K562 (cell line): Measurements from ENCODE around the gene NR6A1. TPM values are rescaled to one million over a fixed set of nuclear protein-coding genes. Genes with fewer than 3 reads are reported as not detected.

Experiments used
- AFF1 ChIP-seq, 2 experiments: fragments of 450-650 bp; IDR thresholded peaks; 2 replicates each; pipeline ENCODE4 v1.6.1; 2018; ENCODE audit warnings: mild to moderate bottlenecking in 2 of 2, low read depth in 1 of 2; ENCODE audit not compliant: partially characterized antibody in 2 of 2
- ARNT ChIP-seq, 2 experiments: fragments of 450-650 bp; IDR thresholded peaks; 2 replicates each; pipeline ENCODE4 v1.6.1; 2016; ENCODE audit warnings: mild to moderate bottlenecking in 1 of 2
- ATF2 ChIP-seq: sonication (generic); formaldehyde crosslinking; IDR thresholded peaks from 2 replicates; pipeline ENCODE4 v1.8.1; 2022; ENCODE audit warnings: missing genetic modification reagents
- CTBP1 ChIP-seq: fragments of 450-650 bp; IDR thresholded peaks from 2 replicates; pipeline ENCODE4 v1.6.1; 2016; ENCODE audit warnings: borderline replicate concordance
- KDM5B ChIP-seq: fragments of 200-600 bp; sonication (generic); IDR thresholded peaks from 2 replicates; pipeline ENCODE4 v1.6.1; 2012; ENCODE audit warnings: low read depth, mild to moderate bottlenecking, moderate library complexity, low read length, control low read depth, inconsistent platforms; ENCODE audit not compliant: insufficient replicate concordance
- MTA3 ChIP-seq: fragments of 450-650 bp; formaldehyde crosslinking; IDR thresholded peaks from 2 replicates; pipeline ENCODE4 v1.6.1; 2017; ENCODE audit warnings: mild to moderate bottlenecking, borderline replicate concordance
- PHF8 ChIP-seq: fragments of 200-600 bp; sonication (generic); IDR thresholded peaks from 2 replicates; pipeline ENCODE4 v1.6.1; 2012; ENCODE audit warnings: mixed run types, mild to moderate bottlenecking, inconsistent platforms, low read length, moderate library complexity, borderline replicate concordance
- PRDM10 ChIP-seq: fragments of 450-650 bp; IDR thresholded peaks from 2 replicates; pipeline ENCODE4 v1.6.1; 2018; ENCODE audit not compliant: partially characterized antibody
- SMAD1 ChIP-seq: fragments of 150-350 bp; IDR thresholded peaks from 2 replicates; pipeline ENCODE4 v1.6.1; 2014; ENCODE audit warnings: low read length, low read depth; ENCODE audit not compliant: partially characterized antibody
- TGIF2 ChIP-seq: sonication (generic); formaldehyde crosslinking; IDR thresholded peaks from 2 replicates; pipeline ENCODE4 v1.8.1; 2022; ENCODE audit warnings: mild to moderate bottlenecking, missing genetic modification reagents, moderate library complexity
- THAP12 ChIP-seq: fragments of 250-450 bp; sonication (Bioruptor Pico); IDR thresholded peaks from 2 replicates; pipeline ENCODE4 v1.9.0; 2021; ENCODE audit warnings: mild to moderate bottlenecking, inconsistent platforms
- U2AF2 ChIP-seq: fragments of 200-400 bp; formaldehyde crosslinking; optimal IDR thresholded peaks from 2 replicates; pipeline ENCODE3; 2017; ENCODE audit warnings: low read depth, mild to moderate bottlenecking, low read length
- ZSCAN32 ChIP-seq: fragments of 450-650 bp; formaldehyde crosslinking; IDR thresholded peaks from 2 replicates; pipeline ENCODE4 v1.4.0; 2020; ENCODE audit warnings: mild to moderate bottlenecking, moderate library complexity
- polyA plus RNA-seq, 8 experiments: library from polyadenylated mRNA; depleted of rRNA in 4 of 8; stranded (reverse) in 5 of 8; unstranded in 3 of 8; fragments of >200 nt; fragmentation: Nextera tagmentation in 2 of 8; fragmentation: Illumina TruSeq in 1 of 8; extraction: Ambion mirVana in 2 of 8; extraction: Trizol in 1 of 8; gene quantifications; 2 replicates each; pipeline versions ENCODE4 v1.2.1 to v1.2.3, GENCODE V29; 2011 to 2014; ENCODE audit warnings: inconsistent platforms in 1 of 8, missing spikeins in 1 of 8
- total RNA-seq, 7 experiments: library from RNA; depleted of rRNA in 6 of 7; stranded (reverse); fragments of >200 nt in 6 of 7; fragmentation: Illumina TruSeq in 2 of 7; extraction: Trizol in 2 of 7; gene quantifications; 2 replicates each; pipeline versions ENCODE4 v1.2.1 to v1.2.3, GENCODE V29; 2011 to 2021; ENCODE audit warnings: low replicate concordance in 1 of 7

NR6A1 gene
- total and polyA plus RNA-seq, 9 of the 15 experiments (the other 6 are each of a cell fraction or from before 2014, with no cell fraction given): 9.7 to 55.4 (median 28.3) TPM

GRCh38 chr9:124771021-124771866 lies at the start of gene NR6A1 (continued):
- peak; percentile 42 to 88 for TF ChIP-seq AFF1 (IDR thresholded peaks at IDR 0.05; ENCODE audit: low read depth in 1 of 2, partially characterized antibody in 2 of 2)
- no peak for TF ChIP-seq ZSCAN32 (CRISPR knock-in tag)
- TF ChIP-seq PRDM10: peak; percentile 100
- TF ChIP-seq KDM5B: peak; percentile 50
- peak; percentile 60 to 79; a peak in 2 of 4 replicates for TF ChIP-seq ARNT (IDR thresholded peaks at IDR 0.05)
- TF ChIP-seq PHF8: peak; percentile 79; the same call in 1 of the 2 replicates
- TF ChIP-seq TGIF2 (CRISPR knock-in tag): peak; percentile 64; the same call in 1 of the 2 replicates
- peak; percentile 86; the same call in 1 of the 2 replicates for TF ChIP-seq ATF2 (CRISPR knock-in tag)
- peak; percentile 21 for TF ChIP-seq SMAD1
- TF ChIP-seq THAP12: peak; percentile 70; the same call in 1 of the 2 replicates
- TF ChIP-seq CTBP1: peak; percentile 81
- peak; percentile 88 for TF ChIP-seq MTA3
- no peak for TF ChIP-seq U2AF2
